ENCODE data around the gene MAP4K4. TPM values are rescaled to one million over a fixed set of nuclear protein-coding genes. Genes with fewer than 3 reads are reported as not detected.

The MAP4K4 gene
- polyA plus RNA-seq, 3 donors: 5.3 to 66.9 (median 8.7) TPM

DNA sequence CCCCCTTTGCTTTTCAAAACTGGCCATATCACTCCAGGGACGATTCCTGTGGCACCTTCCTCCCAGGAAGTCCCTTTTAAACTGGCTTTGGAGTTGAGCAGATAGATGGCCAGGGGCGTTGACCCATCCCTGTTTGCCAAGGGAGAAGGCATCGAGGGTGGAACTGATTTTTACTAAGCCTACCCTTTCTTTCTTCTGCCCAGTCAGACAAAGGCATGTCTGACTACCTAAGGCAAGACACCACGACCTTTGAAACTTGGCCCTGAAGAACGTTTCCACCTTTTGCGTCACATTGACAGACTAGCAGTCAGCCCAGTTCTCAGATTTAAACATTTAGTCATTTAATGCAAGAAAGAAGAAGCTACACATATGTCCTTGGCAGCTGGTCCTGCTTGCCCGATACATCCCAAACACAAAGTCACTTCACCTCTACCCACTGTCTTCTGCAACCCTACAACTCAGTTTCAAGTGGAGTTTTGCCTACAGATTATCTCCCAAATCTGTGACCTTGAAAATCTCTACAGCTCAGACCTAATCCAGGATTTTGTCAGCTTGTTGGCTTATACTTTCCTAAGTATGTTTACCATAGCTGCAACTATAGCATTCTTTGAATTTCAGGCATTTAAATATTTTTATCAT, 192.1 kb downstream of the MAP4K4 start:
- Histone ChIP-seq H3K27me3 (ENCODE audit: control insufficient read depth in 2 of 2, insufficient read depth in 2 of 2, low read length in 2 of 2) (no peaks in the 10 kb centered on the region), H3K9me3 (replicated peaks in 1 of 2; ENCODE audit: control insufficient read depth in 1 of 2, insufficient read depth in 1 of 2, low read length in 2 of 2) (no peaks in the 10 kb centered on the region), H4K20me1 (ENCODE audit: insufficient read depth, low read length) (no peaks in the 10 kb centered on the region), H3K79me2 (ENCODE audit: insufficient read depth, low read length) (no peaks in the 10 kb centered on the region), H3K27ac (ENCODE audit: low read depth in 1 of 2, low read length in 2 of 2) (no peak overlapping the region), H3K36me3 (replicated peaks in 1 of 2; ENCODE audit: control insufficient read depth in 1 of 2, insufficient read depth in 2 of 2, low read length in 2 of 2) (peaks cover 71 to 98% of the 10 kb centered on the region in 2 donors), H3K4me3 (replicated peaks in 1 of 3; ENCODE audit: low read depth in 2 of 3, low read length in 3 of 3) (no peak overlapping the region), H3K4me1 (ENCODE audit: control insufficient read depth in 1 of 2, insufficient read depth in 2 of 2, low read length in 2 of 2) (no peaks in the 10 kb centered on the region), H3K4me2 (replicated peaks; ENCODE audit: extremely low read depth, low read length, poor library complexity, severe bottlenecking) (no peak overlapping the region), H3K9ac (ENCODE audit: insufficient read depth, low read length, poor library complexity, severe bottlenecking) (no peak overlapping the region), H2AFZ (ENCODE audit: insufficient read depth, low read depth, low read length, poor library complexity, severe bottlenecking) (no peak overlapping the region)
- TF ChIP-seq, protein P1, sequence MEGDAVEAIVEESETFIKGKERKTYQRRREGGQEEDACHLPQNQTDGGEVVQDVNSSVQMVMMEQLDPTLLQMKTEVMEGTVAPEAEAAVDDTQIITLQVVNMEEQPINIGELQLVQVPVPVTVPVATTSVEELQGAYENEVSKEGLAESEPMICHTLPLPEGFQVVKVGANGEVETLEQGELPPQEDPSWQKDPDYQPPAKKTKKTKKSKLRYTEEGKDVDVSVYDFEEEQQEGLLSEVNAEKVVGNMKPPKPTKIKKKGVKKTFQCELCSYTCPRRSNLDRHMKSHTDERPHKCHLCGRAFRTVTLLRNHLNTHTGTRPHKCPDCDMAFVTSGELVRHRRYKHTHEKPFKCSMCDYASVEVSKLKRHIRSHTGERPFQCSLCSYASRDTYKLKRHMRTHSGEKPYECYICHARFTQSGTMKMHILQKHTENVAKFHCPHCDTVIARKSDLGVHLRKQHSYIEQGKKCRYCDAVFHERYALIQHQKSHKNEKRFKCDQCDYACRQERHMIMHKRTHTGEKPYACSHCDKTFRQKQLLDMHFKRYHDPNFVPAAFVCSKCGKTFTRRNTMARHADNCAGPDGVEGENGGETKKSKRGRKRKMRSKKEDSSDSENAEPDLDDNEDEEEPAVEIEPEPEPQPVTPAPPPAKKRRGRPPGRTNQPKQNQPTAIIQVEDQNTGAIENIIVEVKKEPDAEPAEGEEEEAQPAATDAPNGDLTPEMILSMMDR (IDR thresholded peaks at IDR 0.05): no peak
- Mint-ChIP-seq H3K36me3 (peaks cover 81 to 94% of the 10 kb centered on the region in 2 donors), H3K4me1 (peaks cover 2% of the 10 kb centered on the region), H3K4me3 (no peak overlapping the region), H3K9me3 (peaks cover 0 to 4% (median 0%) of the 10 kb centered on the region in 7 donors), H3K27ac (peak overlapping the region in 2 of 7 donors; percentile 1 to 41), H3K27me3 (ENCODE audit: low read depth in 3 of 3) (no peaks in the 10 kb centered on the region)
- no peak for DNase-seq
- 100% methylated on average over 3 of the region's 7 CpGs for WGBS (ENCODE audit: insufficient coverage)
- intact Hi-C loops (cut with micrococcal nuclease): loop anchor here in 1 of 2 donors (10.0 kb wide), 3 partner anchors 55 to 355 kb away; no protein-coding TSS in a partner anchor

DNA sequence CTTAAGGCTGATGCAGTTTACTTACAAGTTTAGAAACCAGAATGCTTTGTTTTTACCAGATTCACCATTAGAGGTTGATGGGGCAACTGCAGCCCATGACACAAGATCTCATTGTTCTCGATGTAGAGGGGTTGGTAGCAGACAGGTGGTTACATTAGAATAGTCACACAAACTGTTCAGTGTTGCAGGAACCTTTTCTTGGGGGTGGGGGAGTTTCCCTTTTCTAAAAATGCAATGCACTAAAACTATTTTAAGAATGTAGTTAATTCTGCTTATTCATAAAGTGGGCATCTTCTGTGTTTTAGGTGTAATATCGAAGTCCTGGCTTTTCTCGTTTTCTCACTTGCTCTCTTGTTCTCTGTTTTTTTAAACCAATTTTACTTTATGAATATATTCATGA, 194.9 kb downstream of the MAP4K4 start:
- H3K9me3 ChIP-seq (replicated peaks in 1 of 2; ENCODE audit: control insufficient read depth in 1 of 2, insufficient read depth in 1 of 2, low read length in 2 of 2): no peaks in the 10 kb centered on the region
- H3K4me3 Mint-ChIP-seq: no peak overlapping the region
- no peaks in the 10 kb centered on the region for H3K79me2 ChIP-seq (ENCODE audit: insufficient read depth, low read length)
- no peak for DNase-seq
- no peaks in the 10 kb centered on the region for H3K27me3 ChIP-seq (ENCODE audit: control insufficient read depth in 2 of 2, insufficient read depth in 2 of 2, low read length in 2 of 2)
- intact Hi-C loops (cut with micrococcal nuclease): loop anchor here in 1 of 2 donors (10.0 kb wide), 1 partner anchor 52 kb away; no protein-coding TSS in a partner anchor
- H4K20me1 ChIP-seq (ENCODE audit: insufficient read depth, low read length): no peaks in the 10 kb centered on the region
- no peak overlapping the region for H3K27ac ChIP-seq (ENCODE audit: low read depth in 1 of 2, low read length in 2 of 2)
- no peak overlapping the region for H3K4me2 ChIP-seq (replicated peaks; ENCODE audit: extremely low read depth, low read length, poor library complexity, severe bottlenecking)
- no peaks in the 10 kb centered on the region for H3K4me1 ChIP-seq (ENCODE audit: control insufficient read depth in 1 of 2, insufficient read depth in 2 of 2, low read length in 2 of 2)
- TF ChIP-seq, protein P1 (IDR thresholded peaks at IDR 0.05): no peak
- 100% methylated on average over 1 of the region's 3 CpGs for WGBS (ENCODE audit: insufficient coverage)
- H3K36me3 ChIP-seq (replicated peaks in 1 of 2; ENCODE audit: control insufficient read depth in 1 of 2, insufficient read depth in 2 of 2, low read length in 2 of 2): peaks cover 49 to 89% of the 10 kb centered on the region in 2 donors
- no peak overlapping the region for H3K27ac Mint-ChIP-seq
- H3K36me3 Mint-ChIP-seq: peaks cover 72 to 88% of the 10 kb centered on the region in 2 donors
- H3K4me1 Mint-ChIP-seq: no peaks in the 10 kb centered on the region
- peaks cover 0 to 2% (median 0%) of the 10 kb centered on the region in 3 donors for H3K27me3 Mint-ChIP-seq (ENCODE audit: low read depth in 3 of 3)
- no peak overlapping the region for H3K4me3 ChIP-seq (replicated peaks in 1 of 3; ENCODE audit: low read depth in 2 of 3, low read length in 3 of 3)
- peaks cover 0 to 4% (median 0%) of the 10 kb centered on the region in 7 donors for H3K9me3 Mint-ChIP-seq
- H2AFZ ChIP-seq (ENCODE audit: insufficient read depth, low read depth, low read length, poor library complexity, severe bottlenecking): no peak overlapping the region
- no peak overlapping the region for H3K9ac ChIP-seq (ENCODE audit: insufficient read depth, low read length, poor library complexity, severe bottlenecking)
